HG02870 (cell line): Measurements from ENCODE around the gene NOP56.
"Not testable (repeated sequence)": the region's sequence is repeated elsewhere in the genome, so short reads cannot be mapped to it uniquely, and the experiment has no call there.

Experiments
- ATAC-seq: cut with Tn5 transposase; IDR thresholded peaks from one replicate; pipeline ENCODE4 v1.9.1; 2021; ENCODE audit warnings: mild to moderate bottlenecking, moderate library complexity; ENCODE audit not compliant: unreplicated experiment

NOP56 gene

GRCh38 chr20:2680046-2680445 is 27.6 kb downstream of the NOP56 start:
- ATAC-seq: no peak

DNA sequence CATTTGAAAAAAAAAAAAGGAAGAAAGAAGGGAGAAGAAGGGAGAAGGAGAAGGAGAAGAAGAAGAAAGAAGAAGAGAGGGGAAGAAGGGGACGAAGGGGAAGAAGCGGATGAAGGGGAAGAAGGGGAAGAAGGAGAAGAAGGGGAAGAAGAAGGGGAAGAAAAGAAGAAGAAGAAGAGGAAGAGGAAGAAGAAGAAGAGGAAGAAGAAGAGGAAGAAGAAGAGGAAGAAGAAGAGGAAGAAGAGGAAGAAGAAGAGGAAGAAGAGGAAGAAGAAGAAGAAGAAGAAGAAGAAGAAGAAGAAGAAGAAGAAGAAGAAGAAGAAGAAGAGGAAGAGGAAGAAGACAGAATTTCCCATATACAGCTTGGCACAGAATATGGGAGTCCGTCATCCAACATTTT is 29.6 kb downstream of the NOP56 start:
- not testable (repeated sequence) for ATAC-seq

GRCh38 chr20:2684817-2685216 is 32.4 kb downstream of the NOP56 start:
- ATAC-seq: not testable (repeated sequence)

GRCh38 chr20:2687514-2687913 is 35.1 kb downstream of the NOP56 start:
- ATAC-seq: no peak

DNA sequence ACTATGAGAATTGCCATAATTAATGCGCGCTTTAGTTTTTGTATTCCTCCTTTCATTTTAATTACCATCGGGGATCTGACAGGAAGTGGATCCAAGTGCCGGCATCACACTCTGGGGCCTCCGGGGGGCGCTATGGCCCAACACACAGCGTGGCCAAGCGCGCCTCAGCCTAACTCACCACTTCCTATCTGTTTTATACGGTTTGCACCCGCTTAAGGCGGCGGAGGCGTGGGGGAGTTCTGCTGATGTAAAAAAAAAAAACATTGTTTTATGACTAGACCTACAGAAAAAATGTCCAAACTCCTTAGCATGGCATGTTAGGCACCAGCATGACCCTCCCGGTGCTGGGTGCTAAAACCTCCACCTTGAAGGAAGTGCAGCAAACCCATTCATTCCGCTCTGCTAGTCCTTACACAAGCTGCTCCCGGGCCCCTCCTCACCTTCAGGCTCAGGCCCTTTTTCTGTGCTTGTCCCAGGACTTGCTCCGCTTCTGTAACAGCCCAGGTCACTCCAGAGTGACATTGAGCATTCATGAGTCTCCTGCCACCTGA is 35.7 kb downstream of the NOP56 start:
- no peak for ATAC-seq

DNA sequence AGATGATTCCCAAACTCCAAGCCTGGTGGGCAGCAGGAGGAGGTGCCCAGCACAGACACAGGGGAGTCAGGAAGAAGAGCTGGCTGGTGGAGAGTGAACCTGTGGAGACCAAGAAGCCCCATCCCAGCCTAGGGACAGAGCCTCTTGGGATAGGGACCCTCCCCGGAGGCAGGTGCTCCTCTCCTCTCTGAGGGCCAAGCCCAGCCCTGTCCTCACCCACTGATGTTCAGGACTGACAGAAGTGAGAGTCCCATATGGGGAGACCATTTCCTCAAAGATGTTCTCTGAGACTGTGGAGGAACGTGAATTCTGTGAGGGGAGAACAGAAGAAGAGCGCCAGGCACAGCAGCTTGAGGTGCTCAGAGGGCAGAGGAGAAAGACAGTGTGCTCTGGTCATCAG is 37.8 kb downstream of the NOP56 start:
- no peak for ATAC-seq

- no peak for ATAC-seq
These were observed 38.3 kb downstream of the NOP56 start for GRCh38 chr20:2690718-2691117.

DNA sequence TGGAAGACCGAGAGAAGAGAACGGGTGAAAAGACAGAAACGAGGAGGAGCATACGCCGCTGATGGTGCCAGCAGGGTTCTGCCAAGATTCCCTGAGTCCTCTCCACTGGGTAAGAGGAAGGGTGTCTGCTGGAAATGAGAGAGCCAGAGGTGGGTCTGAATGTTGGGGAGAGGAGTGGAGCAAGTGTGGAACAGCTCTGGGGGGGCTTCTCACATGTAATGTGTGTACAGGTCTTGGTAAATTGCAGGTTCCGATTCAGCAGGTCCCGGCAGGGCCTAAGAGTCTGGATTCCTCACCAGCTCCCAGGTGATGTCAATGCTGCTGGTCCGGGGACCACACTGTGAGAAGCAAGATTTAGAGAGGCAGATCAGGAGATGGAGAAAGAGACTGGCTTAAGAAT is 38.7 kb downstream of the NOP56 start:
- ATAC-seq: no peak

DNA sequence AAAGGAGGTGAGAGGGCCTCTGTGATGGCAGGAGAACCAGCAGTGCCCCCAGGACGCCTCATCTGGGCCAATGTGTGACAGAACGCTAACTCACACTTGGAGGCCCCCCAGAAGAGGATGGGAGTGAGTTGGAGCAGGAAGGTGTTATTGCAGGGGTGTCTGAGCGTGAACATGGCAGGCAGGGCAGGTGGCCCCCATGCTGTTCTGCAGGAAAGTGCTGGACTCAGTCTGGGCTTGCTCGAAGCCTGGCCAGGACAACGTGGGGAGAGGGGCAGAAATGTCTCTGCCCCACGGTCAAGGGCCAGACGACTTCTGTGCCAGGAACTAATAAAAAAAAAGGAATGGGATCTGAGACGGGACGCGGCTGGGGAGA is 39.2 kb downstream of the NOP56 start:
- ATAC-seq: no peak

GRCh38 chr20:2692036-2692885 is 39.8 kb downstream of the NOP56 start, which contains the start of gene EBF4:
TSS of gene EBF4 (plus strand) at chr20:2692780. CDS start at chr20:2693646, 866 bp downstream.
- no peak for ATAC-seq

GRCh38 chr20:2692886-2693285 is 40.5 kb downstream of the NOP56 start:
- ATAC-seq: no peak

GRCh38 chr20:2693286-2694007 is 41.0 kb downstream of the NOP56 start:
- no peak for ATAC-seq

- no peak for ATAC-seq
These were observed 41.6 kb downstream of the NOP56 start for GRCh38 chr20:2694008-2694471.

GRCh38 chr20:2694519-2694918 is 42.1 kb downstream of the NOP56 start:
- ATAC-seq: no peak

DNA sequence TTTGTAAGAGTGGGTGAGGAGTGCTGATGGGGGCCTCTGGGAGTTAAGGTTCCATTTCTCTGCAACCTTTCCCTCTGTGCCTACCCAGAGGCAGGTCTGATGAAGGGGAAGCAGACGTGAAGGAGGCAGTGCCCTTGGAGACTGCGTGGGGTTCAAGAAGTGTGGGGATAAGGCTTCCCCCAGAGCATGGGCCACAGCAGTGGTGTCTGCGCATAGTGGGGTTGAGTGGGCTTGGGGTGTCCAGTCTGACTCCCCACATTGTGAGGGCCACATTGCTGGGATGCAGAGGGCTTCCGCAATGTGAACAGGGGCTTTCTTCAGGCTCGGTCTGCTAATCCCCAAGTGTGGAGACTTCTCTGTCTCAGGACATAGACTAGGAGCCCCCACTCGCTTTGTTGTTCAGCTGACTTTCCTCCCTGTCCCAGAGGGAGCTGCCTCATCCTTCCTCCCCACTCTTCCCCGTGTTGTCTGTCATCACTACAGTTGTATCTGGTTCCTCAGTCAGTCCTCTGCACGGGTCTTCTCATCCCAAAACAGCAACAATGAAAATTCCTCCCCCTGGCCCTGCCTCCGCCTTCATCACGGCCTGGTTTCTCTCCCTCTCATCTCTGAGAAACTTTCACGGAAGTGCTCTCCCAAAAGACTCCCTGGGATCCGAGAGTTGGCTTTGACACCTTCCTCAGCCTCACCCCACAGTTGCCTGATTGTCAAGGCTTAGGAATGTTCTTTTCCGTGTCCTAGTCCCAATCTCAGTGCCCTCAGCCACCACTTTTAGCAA is 43.0 kb downstream of the NOP56 start:
- no peak for ATAC-seq

- ATAC-seq: not testable (repeated sequence)
These were observed 43.6 kb downstream of the NOP56 start for GRCh38 chr20:2695984-2696525.

DNA sequence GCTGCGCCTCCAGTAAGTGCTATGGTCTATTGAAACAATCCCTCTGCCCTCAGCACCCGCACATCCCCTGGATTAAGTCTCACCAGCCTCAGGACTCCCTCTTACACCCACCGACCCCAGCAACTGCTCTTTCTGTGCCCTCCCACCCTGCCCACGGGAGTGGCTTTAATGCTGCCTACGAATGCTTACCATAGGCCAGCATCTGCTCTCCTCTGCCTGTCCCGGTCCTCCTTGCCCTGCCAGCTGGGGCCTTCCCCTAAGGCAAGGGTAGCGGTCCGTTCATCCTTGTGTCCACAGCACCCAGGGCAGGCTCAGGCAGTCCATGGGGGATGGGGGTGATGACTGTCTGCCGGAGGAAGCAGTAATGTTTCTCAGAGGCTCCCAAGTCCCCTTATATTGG is 44.2 kb downstream of the NOP56 start:
- ATAC-seq: no peak

GRCh38 chr20:2697768-2698167 is 45.3 kb downstream of the NOP56 start:
- ATAC-seq: no peak

GRCh38 chr20:2698186-2698817 is 45.9 kb downstream of the NOP56 start:
- no peak for ATAC-seq

DNA sequence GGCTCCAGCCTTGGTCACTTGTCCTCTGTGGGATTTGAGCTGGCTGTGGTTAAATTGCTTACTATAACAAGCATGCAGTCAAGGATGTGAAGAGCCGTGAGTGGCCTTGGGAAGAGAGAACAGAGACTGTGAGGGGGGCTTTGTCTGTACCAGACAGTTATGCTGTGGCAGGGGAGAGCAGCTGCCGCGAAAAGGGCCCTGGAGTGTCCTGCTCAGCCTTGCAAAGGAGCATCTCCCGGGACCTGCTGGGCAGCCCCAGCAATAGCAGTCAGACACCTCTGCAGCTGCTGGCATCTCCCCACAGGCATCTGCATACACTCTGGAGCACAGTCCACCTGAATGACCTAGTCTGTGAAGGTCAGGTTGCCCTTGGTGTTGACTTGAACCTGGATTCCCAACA is 46.5 kb downstream of the NOP56 start:
- no peak for ATAC-seq
